Measurements from ENCODE around the gene BRAT1. TPM values are rescaled to one million over a fixed set of nuclear protein-coding genes. Genes with fewer than 3 reads are reported as not detected.

The BRAT1 gene
- total and polyA plus RNA-seq, 9 donors = 17.8 to 28.5 (median 21.2) TPM

DNA sequence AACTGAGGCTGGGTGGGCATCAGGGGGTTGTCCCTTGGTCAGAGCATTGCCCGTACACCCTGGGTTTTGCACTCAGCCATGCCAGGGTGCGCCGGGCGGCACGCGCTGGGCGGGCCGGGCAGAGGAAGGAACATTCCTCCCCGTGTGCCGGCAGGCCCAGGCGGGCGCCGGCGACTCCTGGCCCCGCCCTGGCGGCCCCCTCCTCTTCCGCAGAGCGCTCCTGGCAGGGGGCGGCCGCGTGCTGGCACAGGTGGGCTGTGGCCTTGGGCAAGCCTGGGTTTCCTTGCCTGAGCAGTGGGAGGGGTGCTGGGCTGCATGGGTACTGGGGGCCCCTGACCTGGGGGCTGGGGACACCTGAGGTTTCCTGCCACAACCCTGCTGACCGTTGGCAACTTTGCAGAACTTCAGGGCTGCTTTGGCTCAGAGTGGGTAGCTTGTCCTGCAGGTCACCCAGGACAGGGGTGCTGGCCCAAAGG is 31.8 kb downstream of the BRAT1 start:
- 20% methylated on average over 18 of the region's 22 CpGs for WGBS (ENCODE audit: insufficient coverage)
- Histone ChIP-seq H3K9me3 (replicated peaks; ENCODE audit: control insufficient read depth, low read depth, low read length) (no peaks in the 10 kb centered on the region), H3K27me3 (ENCODE audit: control insufficient read depth, insufficient read depth, low read length) (peaks cover 31% of the 10 kb centered on the region), H3K4me1 (ENCODE audit: control insufficient read depth, insufficient read depth, low read length) (peaks cover 72% of the 10 kb centered on the region), H3K36me3 (ENCODE audit: control insufficient read depth, insufficient read depth, low read length) (peaks cover 46% of the 10 kb centered on the region), H3K27ac (ENCODE audit: low read length) (peak overlapping the region; percentile 59), H3K4me3 (ENCODE audit: low read length) (peak overlapping the region; percentile 65)
- DNase-seq = no peak

DNA sequence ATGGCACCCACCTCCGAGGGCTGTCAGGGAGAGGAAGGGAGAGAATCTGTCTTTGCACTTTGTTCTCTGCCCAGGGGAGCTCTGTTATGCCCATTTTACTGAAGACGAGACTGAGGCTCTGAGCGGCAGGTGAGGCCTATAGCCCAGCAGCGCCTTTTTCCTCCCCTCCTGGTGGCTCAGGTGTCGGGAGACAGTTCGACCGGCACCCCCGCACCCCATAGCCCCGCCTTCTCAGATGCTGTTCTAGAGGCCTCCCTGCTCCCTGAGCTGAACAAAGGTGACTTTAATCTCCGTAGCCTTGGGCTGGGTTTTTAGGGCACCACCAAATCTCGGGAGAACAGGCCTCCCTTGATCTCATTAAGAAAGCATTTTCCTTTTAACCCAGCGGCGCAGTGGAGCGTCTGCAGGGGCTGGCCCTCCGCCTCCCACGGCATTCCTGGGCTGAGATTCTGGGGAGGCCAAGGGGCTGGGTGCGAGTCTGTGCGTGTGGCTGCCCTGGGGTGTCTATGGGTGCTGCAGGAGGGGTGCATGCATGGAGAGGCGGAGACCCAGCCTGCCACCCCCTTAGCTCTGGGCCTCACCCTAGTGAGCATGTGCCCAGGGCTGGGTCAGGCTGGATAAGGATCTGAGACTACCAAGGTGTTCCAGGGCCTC is 32.4 kb downstream of the BRAT1 start:
- H3K36me3 ChIP-seq (ENCODE audit: control insufficient read depth, insufficient read depth, low read length) = peaks cover 41% of the 10 kb centered on the region
- 38% methylated on average over 19 of the region's 19 CpGs for WGBS (ENCODE audit: insufficient coverage)
- DNase-seq = no peak
- H3K4me3 ChIP-seq (ENCODE audit: low read length) = peak overlapping the region; percentile 65
- peak overlapping the region; percentile 35 for H3K27ac ChIP-seq (ENCODE audit: low read length)
- H3K4me1 ChIP-seq (ENCODE audit: control insufficient read depth, insufficient read depth, low read length) = peaks cover 73% of the 10 kb centered on the region
- H3K9me3 ChIP-seq (replicated peaks; ENCODE audit: control insufficient read depth, low read depth, low read length) = no peaks in the 10 kb centered on the region
- peaks cover 31% of the 10 kb centered on the region for H3K27me3 ChIP-seq (ENCODE audit: control insufficient read depth, insufficient read depth, low read length)

DNA sequence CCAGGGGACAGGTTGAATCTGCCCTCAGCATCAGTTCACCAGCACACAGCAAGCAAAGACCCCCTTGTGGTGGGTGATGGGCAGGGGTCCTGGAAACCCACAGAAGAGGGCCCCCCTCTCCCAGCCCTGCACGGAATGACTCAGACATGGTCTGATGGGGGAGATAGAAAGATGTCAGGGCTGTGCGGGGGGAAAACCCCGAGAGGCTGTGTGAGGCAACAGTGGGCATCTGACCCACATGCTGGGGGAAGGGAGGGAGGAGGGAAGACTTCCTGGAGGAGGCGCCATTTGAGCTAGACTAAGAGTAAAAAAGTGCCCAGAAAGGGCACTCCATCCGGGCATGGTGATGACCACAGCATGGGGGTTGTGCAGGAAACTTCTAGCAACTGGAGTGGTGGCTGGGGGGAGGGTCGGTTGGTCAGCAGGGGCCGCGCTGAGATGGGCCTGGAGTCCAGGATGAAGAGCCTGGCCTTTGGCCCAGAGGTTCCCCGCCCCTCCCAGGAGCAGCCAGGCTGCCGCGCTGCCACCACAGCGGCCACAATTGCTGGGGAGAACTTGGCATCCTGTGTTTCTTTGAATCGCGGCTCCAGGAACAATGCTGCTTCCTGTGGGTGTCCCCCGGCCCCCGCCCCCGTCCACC is 33.3 kb downstream of the BRAT1 start:
- 30% methylated on average over 11 of the region's 17 CpGs for WGBS (ENCODE audit: insufficient coverage)
- H3K4me3 ChIP-seq (ENCODE audit: low read length) = peak overlapping the region; percentile 65
- no peak overlapping the region for H3K27ac ChIP-seq (ENCODE audit: low read length)
- H3K27me3 ChIP-seq (ENCODE audit: control insufficient read depth, insufficient read depth, low read length) = peaks cover 33% of the 10 kb centered on the region
- H3K9me3 ChIP-seq (replicated peaks; ENCODE audit: control insufficient read depth, low read depth, low read length) = no peaks in the 10 kb centered on the region
- DNase-seq = no peak
- H3K4me1 ChIP-seq (ENCODE audit: control insufficient read depth, insufficient read depth, low read length) = peaks cover 76% of the 10 kb centered on the region
- H3K36me3 ChIP-seq (ENCODE audit: control insufficient read depth, insufficient read depth, low read length) = peaks cover 35% of the 10 kb centered on the region

DNA sequence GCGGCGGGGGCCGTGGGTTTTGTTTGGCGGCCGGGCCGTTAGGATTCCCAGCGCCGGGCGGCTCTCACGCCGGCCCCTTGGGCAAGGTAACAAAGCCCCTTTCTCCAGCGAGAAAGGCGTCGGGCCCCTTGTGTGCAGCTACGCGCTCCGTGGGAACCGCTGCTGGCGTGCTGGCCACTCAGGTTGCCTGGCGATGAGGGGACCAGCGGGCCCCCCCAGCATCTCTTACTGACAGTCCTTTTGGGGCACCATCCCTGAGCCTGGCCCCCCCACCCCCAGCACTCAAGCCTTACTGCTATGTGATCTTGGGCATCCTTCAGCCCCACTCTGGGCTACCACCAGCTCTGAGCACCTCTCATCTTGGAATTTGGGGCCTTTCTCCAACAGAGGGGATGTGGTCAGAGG is 34.0 kb downstream of the BRAT1 start:
- H3K9me3 ChIP-seq (replicated peaks; ENCODE audit: control insufficient read depth, low read depth, low read length) = no peaks in the 10 kb centered on the region
- H3K36me3 ChIP-seq (ENCODE audit: control insufficient read depth, insufficient read depth, low read length) = peaks cover 28% of the 10 kb centered on the region
- H3K27me3 ChIP-seq (ENCODE audit: control insufficient read depth, insufficient read depth, low read length) = peaks cover 33% of the 10 kb centered on the region
- no peak overlapping the region for H3K27ac ChIP-seq (ENCODE audit: low read length)
- 14% methylated on average over 18 of the region's 21 CpGs for WGBS (ENCODE audit: insufficient coverage)
- peak overlapping the region; percentile 65 for H3K4me3 ChIP-seq (ENCODE audit: low read length)
- no peak for DNase-seq
- peaks cover 82% of the 10 kb centered on the region for H3K4me1 ChIP-seq (ENCODE audit: control insufficient read depth, insufficient read depth, low read length)

DNA sequence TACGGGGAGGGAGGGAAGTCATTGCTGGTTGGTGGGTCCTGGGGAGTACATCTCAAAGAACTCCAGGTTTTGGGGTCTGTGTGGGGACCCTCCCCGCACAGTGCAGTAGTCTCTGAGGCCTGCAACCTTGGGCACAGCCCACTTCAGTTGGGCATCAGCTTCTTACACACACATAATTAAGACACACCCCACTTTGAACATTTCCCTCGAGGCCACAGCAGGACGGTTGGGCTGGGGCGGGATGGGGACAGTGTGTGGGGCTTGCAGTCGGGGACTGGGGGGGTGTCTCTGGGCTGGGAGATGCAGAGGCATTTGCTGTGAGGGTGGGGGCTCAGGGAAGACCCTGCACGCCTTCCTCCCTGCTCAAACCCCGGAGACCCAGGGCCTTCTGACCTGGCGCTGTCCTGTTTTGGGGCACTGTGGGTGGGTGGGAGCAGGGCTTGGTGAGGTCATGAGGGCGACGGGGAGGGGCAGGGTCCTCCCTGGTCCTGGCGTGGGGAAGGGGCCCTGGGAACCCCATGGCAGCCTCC is 34.5 kb downstream of the BRAT1 start:
- DNase-seq = no peak
- H3K27ac ChIP-seq (ENCODE audit: low read length) = no peak overlapping the region
- peak overlapping the region; percentile 65 for H3K4me3 ChIP-seq (ENCODE audit: low read length)
- peaks cover 23% of the 10 kb centered on the region for H3K36me3 ChIP-seq (ENCODE audit: control insufficient read depth, insufficient read depth, low read length)
- H3K4me1 ChIP-seq (ENCODE audit: control insufficient read depth, insufficient read depth, low read length) = peaks cover 85% of the 10 kb centered on the region
- no peaks in the 10 kb centered on the region for H3K9me3 ChIP-seq (replicated peaks; ENCODE audit: control insufficient read depth, low read depth, low read length)
- H3K27me3 ChIP-seq (ENCODE audit: control insufficient read depth, insufficient read depth, low read length) = peaks cover 33% of the 10 kb centered on the region
- WGBS (ENCODE audit: insufficient coverage) = 0% methylated on average over 3 of the region's 12 CpGs

DNA sequence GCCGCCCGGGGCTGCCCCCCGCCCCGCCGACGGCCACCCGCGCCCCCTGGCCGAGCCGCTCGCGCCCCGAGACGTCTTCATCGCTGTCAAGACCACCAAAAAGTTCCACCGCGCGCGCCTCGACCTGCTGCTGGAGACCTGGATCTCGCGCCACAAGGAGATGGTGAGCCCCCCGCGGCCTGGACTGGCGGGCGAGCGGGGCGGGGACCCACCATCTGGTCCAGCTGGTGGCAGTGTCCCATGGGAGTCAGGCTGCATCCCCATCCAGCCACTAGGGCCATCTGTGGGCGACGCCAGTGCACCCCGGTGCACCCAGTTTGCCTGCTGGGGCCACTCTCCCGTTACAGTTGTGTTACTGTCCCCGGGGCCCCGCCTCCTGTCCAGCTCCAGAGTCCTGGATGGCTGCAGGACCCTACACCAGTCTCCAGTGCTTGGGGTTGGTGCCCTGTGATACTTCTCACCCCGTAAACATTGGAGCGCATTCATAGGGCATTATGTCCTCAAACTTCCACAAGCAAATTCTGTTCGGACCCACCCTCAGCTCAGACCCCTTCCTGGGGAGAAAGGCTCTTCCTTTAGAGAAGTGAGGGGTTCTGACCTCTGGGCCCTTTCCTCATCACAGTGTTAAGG is 35.1 kb downstream of the BRAT1 start:
- no peaks in the 10 kb centered on the region for H3K9me3 ChIP-seq (replicated peaks; ENCODE audit: control insufficient read depth, low read depth, low read length)
- peak overlapping the region; percentile 65 for H3K4me3 ChIP-seq (ENCODE audit: low read length)
- peaks cover 17% of the 10 kb centered on the region for H3K36me3 ChIP-seq (ENCODE audit: control insufficient read depth, insufficient read depth, low read length)
- H3K27me3 ChIP-seq (ENCODE audit: control insufficient read depth, insufficient read depth, low read length) = peaks cover 33% of the 10 kb centered on the region
- under 1% methylated on average over 34 of the region's 37 CpGs for WGBS (ENCODE audit: insufficient coverage)
- H3K27ac ChIP-seq (ENCODE audit: low read length) = no peak overlapping the region
- H3K4me1 ChIP-seq (ENCODE audit: control insufficient read depth, insufficient read depth, low read length) = peaks cover 85% of the 10 kb centered on the region
- no peak for DNase-seq

DNA sequence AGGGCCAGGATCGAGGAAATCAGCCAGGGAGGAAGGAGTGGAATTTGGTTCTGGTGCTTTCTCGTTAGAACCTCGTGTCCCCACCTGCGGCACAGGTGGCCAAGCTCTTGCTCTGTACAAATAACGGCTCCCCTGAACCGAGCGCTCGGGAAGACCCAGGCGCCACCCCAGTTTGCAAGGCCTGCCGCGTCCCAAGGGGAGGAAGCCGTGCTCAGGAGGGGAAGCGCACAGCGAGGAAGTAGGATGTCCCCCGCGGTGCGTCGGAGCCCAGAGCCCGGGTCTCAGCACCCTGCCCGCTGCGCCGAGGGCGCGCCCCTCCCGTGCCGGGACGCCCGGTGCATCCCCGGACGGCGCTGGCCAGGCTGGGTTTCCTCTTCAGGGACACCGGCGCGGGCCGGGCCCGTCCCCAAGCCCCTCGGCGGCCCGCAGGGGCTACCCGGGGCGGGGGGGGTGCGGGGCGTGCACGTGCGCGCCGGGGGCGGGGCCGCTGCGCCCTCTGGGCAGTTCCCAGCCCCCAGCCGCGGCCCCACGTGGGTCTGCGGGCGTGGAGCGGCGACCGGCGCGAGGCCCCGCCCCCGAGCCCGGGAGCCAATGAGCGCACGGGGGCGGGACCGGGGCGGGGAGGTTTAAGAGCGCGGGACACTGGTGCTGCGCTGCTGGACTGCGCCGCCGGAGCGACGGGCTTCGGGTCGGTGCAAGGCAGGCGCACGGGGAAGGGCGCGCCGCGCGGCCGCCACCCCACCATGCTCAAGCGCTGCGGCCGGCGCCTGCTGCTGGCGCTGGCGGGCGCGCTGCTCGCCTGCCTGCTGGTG is 36.0 kb downstream of the BRAT1 start, which contains the start of gene LFNG:
Gene LFNG (plus strand): TSS at position 656 of the 812 bp plus-strand sequence. CDS start 88 bp downstream, at position 744.
- H3K4me1 ChIP-seq (ENCODE audit: control insufficient read depth, insufficient read depth, low read length) = peaks cover 84% of the 10 kb centered on the region
- DNase-seq = peak; percentile 96

DNA sequence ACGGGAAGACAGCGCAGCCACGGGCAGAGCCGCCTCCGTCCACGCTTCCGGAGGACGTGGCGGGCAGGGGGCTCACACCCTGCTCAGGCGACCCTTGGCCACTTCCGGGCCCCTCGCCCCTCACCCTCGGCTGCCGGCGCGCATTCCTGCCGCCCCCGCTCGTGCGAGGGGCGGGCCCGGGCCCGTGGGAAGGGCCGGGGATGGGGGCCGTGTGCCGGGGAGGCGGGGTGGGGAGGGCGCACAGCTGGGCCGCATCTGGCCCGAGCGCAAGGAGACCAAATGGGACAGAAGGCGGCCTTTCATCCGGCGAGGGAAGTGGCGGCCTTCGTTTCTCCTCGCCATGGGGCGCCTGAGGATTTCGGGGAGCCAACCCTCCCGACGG is 36.6 kb downstream of the BRAT1 start:
- H3K4me1 ChIP-seq (ENCODE audit: control insufficient read depth, insufficient read depth, low read length) = peaks cover 84% of the 10 kb centered on the region
- peaks cover 32% of the 10 kb centered on the region for H3K27me3 ChIP-seq (ENCODE audit: control insufficient read depth, insufficient read depth, low read length)
- H3K4me3 ChIP-seq (ENCODE audit: low read length) = peak overlapping the region; percentile 37
- H3K9me3 ChIP-seq (replicated peaks; ENCODE audit: control insufficient read depth, low read depth, low read length) = no peaks in the 10 kb centered on the region
- peak overlapping the region; percentile 60 for H3K27ac ChIP-seq (ENCODE audit: low read length)
- peak; percentile 69 for DNase-seq
- WGBS (ENCODE audit: insufficient coverage) = under 1% methylated on average over 38 of the region's 41 CpGs
- H3K36me3 ChIP-seq (ENCODE audit: control insufficient read depth, insufficient read depth, low read length) = peaks cover 10% of the 10 kb centered on the region

More for the DNA sequence above, 36.0 kb downstream of the BRAT1 start, which contains the start of gene LFNG:
- Histone ChIP-seq H3K27me3 (ENCODE audit: control insufficient read depth, insufficient read depth, low read length) (peaks cover 33% of the 10 kb centered on the region), H3K27ac (ENCODE audit: low read length) (peak within 1 kb of the TSS; percentile 60), H3K4me3 (ENCODE audit: low read length) (peak within 1 kb of the TSS; percentile 65), H3K9me3 (replicated peaks; ENCODE audit: control insufficient read depth, low read depth, low read length) (no peaks in the 10 kb centered on the region), H3K36me3 (ENCODE audit: control insufficient read depth, insufficient read depth, low read length) (peaks cover 11% of the 10 kb centered on the region)
- under 1% methylated on average over 95 of the region's 95 CpGs for WGBS (ENCODE audit: insufficient coverage)

DNA sequence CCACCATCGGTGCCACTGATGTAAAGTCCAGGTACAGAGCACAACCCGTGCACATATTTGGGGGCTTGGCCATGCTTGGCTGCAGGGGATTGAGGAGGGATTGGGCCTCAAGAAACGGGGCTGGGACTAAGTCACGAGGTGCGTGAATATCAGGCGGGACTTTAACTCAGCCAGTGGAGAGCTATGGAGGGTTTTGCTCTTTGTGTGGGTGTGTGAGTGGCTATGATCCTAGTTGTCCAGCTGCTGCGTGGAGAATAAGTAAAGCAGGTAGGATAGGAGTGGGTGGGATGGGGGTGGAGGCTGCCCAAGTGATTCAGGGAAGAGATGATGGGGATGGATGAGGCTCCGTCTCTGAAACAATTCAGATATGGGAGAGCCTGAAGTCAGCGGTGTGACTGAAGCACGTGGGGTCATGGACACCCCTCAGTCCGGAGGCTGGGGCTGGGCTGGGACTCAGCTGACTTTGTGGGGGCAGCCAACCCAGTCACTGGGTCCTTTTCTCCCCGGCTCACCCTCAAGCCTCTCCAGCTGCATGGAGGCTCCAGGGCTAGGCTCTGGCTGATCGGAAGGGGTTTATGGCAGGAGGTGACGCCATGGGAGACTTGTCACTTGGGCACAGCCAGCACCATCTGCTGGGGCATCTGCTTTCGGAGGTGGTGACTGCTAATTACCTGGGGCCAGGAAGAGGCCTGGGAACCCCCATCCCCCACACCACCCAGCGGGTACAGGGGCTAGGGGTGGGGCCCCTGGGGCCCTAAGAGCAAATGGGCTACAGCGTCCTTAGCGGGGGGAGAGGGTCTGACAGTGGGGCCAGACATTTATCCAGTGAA is 37.4 kb downstream of the BRAT1 start:
- Histone ChIP-seq H3K36me3 (ENCODE audit: control insufficient read depth, insufficient read depth, low read length) (peaks cover 8% of the 10 kb centered on the region), H3K9me3 (replicated peaks; ENCODE audit: control insufficient read depth, low read depth, low read length) (no peaks in the 10 kb centered on the region), H3K4me1 (ENCODE audit: control insufficient read depth, insufficient read depth, low read length) (peaks cover 84% of the 10 kb centered on the region), H3K4me3 (ENCODE audit: low read length) (no peak overlapping the region), H3K27ac (ENCODE audit: low read length) (peak overlapping the region; percentile 60), H3K27me3 (ENCODE audit: control insufficient read depth, insufficient read depth, low read length) (peaks cover 28% of the 10 kb centered on the region)
- peak; percentile 68 for DNase-seq
- WGBS (ENCODE audit: insufficient coverage) = 14% methylated on average over 11 of the region's 18 CpGs
